ENCODE data around the gene RIIAD1.

DNA sequence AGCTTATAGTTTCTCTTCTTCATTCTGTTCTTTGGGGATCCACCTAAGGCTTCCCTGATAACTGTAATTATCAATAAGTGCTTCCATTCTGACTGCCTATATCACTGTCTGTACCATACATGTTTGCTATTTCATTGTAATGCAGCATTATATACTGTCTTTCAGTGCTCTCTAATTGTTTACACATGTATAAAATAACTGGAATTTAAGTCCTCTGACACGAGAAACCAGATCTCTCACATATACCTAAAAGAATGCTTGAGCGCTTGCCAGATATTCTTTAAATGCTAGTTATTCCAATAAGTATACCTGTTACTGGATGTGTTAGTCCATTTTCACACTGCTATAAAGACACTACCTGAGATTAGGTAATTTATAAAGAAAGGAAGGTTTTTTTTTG is 39.4 kb upstream of the RIIAD1 start:
- TF ChIP-seq, protein P1, sequence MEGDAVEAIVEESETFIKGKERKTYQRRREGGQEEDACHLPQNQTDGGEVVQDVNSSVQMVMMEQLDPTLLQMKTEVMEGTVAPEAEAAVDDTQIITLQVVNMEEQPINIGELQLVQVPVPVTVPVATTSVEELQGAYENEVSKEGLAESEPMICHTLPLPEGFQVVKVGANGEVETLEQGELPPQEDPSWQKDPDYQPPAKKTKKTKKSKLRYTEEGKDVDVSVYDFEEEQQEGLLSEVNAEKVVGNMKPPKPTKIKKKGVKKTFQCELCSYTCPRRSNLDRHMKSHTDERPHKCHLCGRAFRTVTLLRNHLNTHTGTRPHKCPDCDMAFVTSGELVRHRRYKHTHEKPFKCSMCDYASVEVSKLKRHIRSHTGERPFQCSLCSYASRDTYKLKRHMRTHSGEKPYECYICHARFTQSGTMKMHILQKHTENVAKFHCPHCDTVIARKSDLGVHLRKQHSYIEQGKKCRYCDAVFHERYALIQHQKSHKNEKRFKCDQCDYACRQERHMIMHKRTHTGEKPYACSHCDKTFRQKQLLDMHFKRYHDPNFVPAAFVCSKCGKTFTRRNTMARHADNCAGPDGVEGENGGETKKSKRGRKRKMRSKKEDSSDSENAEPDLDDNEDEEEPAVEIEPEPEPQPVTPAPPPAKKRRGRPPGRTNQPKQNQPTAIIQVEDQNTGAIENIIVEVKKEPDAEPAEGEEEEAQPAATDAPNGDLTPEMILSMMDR (IDR thresholded peaks at IDR 0.05 in 2 of 3, conservative IDR thresholded peaks at IDR 0.05 in 1 of 3; ENCODE audit: borderline replicate concordance in 1 of 3, insufficient read depth in 1 of 3, low read depth in 2 of 3, low read length in 2 of 3), result no peak
- TF ChIP-seq, protein P2, sequence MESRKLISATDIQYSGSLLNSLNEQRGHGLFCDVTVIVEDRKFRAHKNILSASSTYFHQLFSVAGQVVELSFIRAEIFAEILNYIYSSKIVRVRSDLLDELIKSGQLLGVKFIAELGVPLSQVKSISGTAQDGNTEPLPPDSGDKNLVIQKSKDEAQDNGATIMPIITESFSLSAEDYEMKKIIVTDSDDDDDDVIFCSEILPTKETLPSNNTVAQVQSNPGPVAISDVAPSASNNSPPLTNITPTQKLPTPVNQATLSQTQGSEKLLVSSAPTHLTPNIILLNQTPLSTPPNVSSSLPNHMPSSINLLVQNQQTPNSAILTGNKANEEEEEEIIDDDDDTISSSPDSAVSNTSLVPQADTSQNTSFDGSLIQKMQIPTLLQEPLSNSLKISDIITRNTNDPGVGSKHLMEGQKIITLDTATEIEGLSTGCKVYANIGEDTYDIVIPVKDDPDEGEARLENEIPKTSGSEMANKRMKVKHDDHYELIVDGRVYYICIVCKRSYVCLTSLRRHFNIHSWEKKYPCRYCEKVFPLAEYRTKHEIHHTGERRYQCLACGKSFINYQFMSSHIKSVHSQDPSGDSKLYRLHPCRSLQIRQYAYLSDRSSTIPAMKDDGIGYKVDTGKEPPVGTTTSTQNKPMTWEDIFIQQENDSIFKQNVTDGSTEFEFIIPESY (IDR thresholded peaks at IDR 0.05; ENCODE audit: extremely low read depth, insufficient replicate concordance, low read length), result no peak
- no peak for TF ChIP-seq POLR2A (IDR thresholded peaks at IDR 0.05; ENCODE audit: borderline replicate concordance, extremely low read depth, insufficient read depth, insufficient read length)
- TF ChIP-seq, protein P3, sequence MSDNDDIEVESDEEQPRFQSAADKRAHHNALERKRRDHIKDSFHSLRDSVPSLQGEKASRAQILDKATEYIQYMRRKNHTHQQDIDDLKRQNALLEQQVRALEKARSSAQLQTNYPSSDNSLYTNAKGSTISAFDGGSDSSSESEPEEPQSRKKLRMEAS (IDR thresholded peaks at IDR 0.05), result no peak
- TF ChIP-seq EZH2 (IDR thresholded peaks at IDR 0.05), result no peak
- TF ChIP-seq SRF (IDR thresholded peaks at IDR 0.05; ENCODE audit: low read depth), result no peak
- TF ChIP-seq EGR1 (IDR thresholded peaks at IDR 0.05; ENCODE audit: low read depth), result no peak
- TF ChIP-seq, protein P4, sequence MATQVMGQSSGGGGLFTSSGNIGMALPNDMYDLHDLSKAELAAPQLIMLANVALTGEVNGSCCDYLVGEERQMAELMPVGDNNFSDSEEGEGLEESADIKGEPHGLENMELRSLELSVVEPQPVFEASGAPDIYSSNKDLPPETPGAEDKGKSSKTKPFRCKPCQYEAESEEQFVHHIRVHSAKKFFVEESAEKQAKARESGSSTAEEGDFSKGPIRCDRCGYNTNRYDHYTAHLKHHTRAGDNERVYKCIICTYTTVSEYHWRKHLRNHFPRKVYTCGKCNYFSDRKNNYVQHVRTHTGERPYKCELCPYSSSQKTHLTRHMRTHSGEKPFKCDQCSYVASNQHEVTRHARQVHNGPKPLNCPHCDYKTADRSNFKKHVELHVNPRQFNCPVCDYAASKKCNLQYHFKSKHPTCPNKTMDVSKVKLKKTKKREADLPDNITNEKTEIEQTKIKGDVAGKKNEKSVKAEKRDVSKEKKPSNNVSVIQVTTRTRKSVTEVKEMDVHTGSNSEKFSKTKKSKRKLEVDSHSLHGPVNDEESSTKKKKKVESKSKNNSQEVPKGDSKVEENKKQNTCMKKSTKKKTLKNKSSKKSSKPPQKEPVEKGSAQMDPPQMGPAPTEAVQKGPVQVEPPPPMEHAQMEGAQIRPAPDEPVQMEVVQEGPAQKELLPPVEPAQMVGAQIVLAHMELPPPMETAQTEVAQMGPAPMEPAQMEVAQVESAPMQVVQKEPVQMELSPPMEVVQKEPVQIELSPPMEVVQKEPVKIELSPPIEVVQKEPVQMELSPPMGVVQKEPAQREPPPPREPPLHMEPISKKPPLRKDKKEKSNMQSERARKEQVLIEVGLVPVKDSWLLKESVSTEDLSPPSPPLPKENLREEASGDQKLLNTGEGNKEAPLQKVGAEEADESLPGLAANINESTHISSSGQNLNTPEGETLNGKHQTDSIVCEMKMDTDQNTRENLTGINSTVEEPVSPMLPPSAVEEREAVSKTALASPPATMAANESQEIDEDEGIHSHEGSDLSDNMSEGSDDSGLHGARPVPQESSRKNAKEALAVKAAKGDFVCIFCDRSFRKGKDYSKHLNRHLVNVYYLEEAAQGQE (IDR thresholded peaks at IDR 0.05; ENCODE audit: low read depth), result no peak
- TF ChIP-seq POLR2AphosphoS5 (IDR thresholded peaks at IDR 0.05; ENCODE audit: low read depth, low read length), result no peak
- TF ChIP-seq YY1 (IDR thresholded peaks at IDR 0.05; ENCODE audit: extremely low read depth, insufficient replicate concordance, low read depth, low read length), result no peak
- TF ChIP-seq CBX3 (IDR thresholded peaks at IDR 0.05; ENCODE audit: low read depth), result no peak
- no peak for TF ChIP-seq RAD21 (IDR thresholded peaks at IDR 0.05; ENCODE audit: low read depth)
- TF ChIP-seq EZH2phosphoT487 (IDR thresholded peaks at IDR 0.05; ENCODE audit: borderline replicate concordance), result no peak
- TF ChIP-seq JUND (IDR thresholded peaks at IDR 0.05), result no peak
